ENCODE results near the gene ZNF557.

Gene ZNF557

DNA sequence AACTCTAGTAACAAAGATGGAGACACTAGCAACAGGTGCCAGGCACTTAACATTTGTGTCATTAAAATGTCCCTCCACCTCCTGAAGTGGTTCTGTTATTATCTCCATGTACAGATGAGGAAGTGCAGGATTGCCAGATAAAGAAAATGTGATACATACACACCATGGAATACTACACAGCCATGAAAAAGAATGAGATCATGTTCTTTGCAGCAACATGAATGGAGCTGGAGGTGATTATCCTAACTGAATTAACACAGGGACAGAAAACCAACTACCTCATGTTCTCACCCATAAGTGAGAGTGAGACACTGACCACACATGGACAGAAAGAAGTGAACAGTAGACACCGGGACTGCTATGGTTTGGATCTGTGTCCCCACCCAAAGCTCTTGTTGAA is 60.5 kb downstream of the ZNF557 start:
- no peak for DNase-seq

DNA sequence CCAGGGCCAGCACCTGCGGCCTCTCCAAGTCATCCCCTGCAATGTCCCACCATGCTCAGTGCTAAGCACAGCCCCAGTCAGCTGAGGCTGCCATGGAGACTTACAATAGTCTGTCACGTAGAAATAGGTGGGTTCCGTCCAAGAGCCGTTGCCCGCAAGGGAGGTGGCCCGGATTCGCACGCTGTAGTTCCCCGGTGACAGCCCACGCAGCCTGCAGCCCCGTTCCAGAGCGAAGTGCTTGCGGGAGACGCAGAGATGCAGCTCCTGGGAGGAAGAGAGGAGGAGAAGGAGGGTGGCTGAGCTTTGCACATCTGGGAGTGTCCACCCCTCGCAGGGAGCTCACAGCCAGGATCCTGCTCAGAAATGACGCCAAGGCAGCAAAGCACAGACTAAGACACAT is 62.6 kb downstream of the ZNF557 start:
- no peak for DNase-seq

DNA sequence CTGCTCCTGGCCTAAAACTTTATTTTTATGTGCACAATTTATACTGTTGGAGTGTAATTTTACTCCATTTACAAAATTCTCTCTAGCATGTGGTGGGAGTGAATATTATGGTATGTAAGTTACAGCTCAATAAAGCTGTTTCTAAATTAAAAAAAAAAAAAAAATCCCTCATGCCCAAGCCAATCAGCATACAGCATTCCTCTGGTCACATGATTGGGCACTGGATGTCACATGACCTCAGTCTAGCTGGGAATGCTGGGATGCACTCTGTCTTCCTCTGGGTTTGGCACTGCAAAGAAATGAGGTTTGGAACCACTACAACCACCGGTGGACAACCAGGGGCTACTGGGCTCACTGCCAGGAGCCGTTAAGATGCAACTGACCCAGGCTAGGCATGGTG is 67.6 kb downstream of the ZNF557 start:
- DNase-seq: no peak
